ENCODE measurements around the gene VEPH1.

VEPH1 gene

DNA sequence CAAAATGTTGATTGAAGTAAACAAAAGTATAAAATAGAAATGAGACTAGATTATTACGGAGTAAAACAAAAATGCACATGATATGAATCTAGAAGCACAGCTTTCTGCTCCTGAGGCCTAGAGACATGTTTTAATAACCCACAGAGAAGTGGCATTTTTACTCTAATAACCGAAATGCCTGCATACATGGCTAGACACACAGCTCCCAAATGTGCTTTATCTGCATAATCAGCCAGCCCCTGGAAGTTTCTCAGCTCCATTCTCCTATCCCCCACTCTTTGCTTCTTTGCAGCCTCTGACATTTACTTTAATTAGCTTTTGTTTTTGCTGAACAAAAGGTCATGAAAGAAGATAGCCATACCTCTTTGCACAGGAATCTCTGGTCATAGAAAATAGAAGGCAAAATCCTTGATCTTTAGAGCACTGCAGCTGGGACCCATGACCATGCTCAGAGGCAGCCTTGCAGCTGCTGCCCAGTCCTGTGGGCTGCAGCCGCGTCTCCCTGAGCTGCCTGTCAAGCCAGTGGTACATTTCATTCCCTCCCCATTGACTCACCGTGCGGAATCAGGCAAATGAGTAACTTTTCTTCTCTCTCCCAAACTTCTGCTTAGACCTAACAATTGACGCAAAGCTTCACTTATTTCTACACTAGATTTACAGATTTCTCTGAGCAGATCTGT is at the start of gene VEPH1:
VEPH1 (minus strand) TSS at position 501 of the 680 bp plus-strand sequence. CDS start 8,067 bp downstream, outside the sequence.
- no peak for DNase-seq

DNA sequence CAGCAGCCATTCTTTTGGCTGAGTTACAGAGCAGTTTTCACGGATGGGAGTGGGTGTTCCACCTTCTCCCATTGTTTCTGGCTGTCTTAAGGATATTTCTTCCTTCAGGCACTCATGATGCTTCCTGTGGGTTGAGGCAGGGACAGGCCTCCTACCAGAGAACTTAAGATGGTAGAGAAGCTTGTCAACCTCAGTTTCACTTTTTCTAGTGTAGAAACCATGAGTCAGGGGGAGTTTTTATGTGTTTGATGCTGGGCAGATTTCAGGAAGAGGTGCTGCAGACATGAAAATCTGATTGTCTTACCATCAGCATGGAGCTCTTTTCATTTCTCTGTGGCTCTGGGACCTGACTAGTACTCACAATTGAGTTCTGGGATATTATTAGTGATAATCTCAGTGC is 48.7 kb upstream of the VEPH1 start:
- no peak for DNase-seq

DNA sequence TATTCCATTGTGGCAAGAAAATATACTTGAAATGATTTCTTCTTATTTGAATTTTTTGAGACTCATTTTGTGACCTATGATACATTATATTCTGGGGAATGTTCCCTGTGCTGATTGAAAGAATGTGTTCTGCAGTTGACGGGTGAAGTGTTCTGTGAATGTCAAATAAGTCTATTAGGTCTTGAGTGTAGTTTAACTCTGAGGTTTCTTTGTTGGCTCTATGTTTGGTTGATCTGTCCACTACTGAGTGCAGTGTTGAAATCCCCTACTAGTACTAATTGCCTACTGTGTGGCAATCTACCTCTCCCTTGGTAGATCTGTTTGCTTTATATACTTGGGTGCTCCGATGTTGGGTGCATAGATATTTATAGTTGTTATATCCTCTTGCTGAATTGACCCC is 46.3 kb upstream of the VEPH1 start:
- no peak for DNase-seq

DNA sequence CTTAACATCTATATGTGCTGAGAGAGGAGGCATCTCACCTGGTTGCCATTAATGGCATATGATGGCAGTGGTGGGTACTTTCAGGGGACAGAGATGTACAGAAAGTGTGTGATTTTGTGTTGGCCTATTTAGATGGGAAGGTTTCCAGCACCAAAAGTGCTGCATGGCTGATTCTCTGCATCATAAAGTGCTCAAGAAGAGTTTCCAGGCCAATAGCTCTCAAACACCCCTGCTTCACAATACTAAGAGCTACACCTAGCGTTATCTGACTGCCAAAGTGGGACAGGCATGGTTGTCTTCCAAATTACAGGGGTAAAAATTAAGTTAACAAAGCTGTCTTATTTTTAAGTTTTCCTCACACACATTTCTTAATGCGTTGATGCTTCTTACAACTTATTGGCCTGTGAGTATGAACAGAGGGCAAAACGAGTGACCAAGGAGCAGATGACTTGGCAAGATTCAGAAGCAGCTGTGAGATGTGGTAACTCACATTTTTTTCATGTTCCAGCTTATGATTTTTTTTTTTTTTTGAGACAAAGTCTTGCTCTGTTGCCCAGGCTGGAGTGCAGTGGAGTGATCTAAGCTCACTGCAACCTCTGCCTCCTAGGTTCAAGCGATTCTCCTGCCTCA is 41.4 kb upstream of the VEPH1 start:
- DNase-seq, result no peak

DNA sequence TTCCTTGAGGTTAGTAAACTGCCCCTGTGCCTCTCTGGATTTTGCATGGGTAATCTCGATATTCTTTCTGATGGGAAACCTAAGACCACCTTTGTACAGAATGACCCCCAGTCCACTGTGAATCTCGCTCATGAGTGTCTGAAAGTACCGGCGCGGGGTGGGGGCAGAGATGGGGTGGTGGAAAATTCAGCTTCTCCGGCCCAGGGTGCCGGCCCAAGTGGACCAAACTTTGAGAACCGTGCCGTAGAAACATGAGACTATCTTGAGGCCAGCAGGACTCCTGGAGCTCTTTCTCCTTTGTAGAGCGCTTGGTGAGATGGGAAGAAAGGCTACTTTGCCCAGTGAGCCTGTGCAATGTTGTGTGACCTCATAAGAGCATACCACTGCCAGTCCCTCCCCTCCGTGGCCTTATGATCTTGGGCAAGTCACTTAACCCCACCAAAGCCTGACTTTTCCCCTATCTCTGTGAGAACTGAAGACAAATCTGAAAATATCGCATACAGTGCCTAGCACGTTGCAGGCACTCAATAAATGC is 40.4 kb upstream of the VEPH1 start:
- DNase-seq, result no peak

DNA sequence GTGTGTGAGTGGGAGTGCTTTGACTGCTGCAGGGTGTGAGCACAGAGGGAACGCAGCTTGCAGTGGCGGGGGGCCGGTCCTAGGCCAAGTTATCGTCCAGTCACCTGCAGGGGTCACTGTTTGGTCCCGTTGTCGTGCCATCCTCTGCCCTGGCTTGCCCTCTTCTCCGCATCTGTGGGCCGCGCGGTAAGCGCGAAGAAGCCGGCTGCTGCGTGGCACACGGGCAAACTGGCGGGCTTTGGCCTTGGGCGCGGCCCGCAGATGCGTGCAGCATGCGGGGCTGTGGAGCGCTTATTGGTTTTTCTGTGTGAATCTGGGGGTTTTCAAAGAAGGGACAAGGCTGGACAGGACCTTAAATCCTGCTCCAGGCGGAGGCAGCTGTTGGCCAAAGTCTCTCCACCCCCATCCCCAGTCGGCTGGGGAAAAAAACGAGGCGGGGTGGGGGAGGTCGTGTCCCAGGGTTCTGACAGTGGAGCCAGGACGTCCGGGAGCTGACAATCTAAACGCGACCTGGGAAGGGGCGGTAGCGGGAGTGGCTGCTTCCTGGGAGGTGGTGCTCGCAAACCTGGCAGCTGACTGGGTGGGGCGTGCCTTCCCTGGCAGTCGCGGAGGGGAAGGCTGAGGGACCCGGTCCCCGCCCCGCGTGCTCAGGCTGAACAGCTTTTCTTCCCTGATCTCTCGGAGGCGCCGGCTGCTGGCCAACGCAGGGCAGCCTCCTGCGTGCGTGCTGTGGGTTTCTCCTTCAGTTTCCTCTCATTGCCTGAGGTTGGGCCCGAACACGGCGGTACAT is 39.7 kb upstream of the VEPH1 start:
- peak; percentile 5 for DNase-seq

DNA sequence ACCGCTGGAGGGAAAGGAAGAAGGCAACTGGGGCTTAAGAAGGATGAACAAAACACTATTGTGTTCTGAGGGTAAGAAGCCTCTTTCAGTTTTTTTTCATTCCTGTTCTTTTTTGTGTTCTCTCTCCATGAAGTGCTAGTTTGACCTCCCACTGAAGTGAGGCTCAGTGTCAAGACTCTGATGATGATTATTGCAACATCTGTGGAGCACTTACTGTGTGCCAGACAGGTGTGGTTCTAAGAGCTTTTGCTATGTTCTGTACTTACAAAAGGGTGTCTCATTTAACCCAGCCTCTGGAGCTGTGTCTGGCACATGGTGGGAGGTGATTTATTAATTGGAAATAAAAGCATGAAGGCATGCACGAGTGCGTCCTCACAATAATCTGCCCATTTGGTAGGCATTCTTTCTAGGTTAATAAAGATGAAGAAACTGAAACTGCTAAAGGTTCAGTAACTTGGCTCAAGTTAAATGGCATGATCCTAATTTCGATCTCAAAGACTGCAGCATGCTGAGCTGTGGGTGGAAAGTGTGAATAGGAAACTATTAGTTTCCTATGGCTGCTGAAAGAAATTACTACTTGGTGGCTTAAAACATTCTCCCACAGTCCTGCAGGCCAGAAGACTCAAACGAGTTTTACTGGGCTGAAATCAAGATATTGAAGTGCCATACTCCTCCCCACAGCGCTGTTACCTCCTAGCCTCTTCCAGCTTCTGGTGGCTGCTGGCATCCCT is 38.5 kb upstream of the VEPH1 start:
- no peak for DNase-seq

DNA sequence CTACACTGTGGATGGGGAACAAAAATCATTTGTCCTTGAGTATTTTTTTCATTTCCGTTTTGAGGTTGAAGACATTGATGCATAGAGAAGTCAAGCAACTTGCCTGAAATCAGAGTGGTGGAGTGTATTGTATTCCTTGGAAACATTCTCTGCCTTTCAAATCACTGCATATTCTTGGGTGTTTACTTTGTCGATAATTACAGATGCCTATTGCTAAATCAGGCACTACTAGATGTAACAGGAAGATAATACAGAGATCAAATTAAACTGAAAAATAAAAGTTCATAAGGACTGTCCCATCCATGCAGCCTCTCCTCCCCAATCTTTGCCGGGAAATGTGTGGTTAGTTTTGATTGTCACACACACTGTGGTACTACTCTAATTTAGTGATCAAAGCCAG is 37.4 kb upstream of the VEPH1 start:
- no peak for DNase-seq

DNA sequence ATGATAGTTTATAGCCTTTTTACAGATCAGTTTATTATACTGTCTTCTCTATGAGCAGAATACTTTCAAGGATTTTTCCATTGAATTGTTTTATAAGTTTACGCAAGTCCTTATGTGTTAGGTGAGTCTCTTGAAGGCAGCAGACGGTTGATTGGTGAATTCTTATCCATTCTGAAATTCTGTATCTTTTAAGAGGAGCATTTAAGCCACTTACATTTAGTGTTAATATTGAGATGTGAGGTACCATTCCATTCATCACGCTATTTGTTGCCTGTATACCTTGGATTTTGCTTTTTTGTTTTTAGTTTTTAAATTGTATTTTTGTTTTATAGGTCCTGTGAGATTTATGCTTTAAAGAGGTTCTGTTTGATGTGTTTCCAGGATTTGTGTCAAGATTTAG is 32.5 kb upstream of the VEPH1 start:
- DNase-seq, result no peak

DNA sequence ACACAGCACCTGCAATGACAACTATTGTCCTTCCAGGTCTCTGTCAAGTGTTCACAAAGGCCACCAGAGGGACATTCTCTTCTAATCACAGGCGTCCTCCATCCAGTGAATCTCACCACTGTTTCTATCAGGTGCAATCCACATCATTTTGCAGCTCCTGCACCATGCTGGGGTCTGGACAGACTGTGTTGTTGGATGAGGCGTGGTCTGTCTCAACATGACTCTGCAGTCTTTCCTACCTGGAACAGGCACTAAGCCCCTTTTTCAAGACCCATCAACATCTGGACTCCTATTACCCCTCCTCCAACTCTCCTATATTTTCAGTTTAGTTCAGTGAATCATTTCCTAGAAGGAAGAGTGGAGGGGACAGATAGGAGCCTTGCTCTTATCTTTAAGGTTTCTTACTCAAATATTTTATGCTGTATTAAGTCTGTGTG is 31.5 kb upstream of the VEPH1 start:
- DNase-seq, result no peak

DNA sequence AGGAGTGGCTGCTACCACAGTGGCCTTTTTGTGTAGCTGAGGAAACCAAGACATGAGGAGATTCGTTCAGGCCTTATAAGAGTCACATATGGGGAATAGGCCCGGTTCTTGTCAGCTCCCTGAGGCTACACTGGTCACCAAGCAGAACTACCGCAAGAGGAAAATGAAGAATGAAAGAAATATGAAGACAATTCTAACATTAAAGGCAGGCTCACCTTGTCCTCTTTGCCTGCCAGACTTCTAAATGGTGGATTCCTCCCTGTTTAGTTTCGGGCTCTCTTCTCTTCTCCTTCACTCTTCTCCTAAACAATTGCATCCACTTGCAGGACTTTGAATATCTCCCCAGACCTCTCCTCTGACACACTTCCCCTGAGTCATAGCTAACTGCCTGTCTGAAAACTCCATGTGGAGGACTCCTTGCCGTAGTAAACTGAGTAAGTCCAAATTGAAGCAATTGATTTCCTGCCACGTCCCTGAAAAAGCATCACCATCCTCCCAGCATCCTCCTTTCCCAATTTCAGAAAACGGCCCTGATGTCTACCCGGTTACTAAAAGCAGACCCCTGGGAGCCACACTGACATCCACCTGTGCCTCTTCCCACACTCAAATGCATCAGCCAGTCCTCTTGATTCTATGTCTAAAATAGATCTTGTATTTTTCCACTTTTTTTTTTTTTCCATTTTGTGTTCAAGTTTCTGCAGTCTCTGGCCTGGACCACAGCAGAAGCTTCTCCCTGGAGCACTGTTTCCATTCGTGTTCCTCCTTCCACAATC is 30.3 kb upstream of the VEPH1 start:
- no peak for DNase-seq

DNA sequence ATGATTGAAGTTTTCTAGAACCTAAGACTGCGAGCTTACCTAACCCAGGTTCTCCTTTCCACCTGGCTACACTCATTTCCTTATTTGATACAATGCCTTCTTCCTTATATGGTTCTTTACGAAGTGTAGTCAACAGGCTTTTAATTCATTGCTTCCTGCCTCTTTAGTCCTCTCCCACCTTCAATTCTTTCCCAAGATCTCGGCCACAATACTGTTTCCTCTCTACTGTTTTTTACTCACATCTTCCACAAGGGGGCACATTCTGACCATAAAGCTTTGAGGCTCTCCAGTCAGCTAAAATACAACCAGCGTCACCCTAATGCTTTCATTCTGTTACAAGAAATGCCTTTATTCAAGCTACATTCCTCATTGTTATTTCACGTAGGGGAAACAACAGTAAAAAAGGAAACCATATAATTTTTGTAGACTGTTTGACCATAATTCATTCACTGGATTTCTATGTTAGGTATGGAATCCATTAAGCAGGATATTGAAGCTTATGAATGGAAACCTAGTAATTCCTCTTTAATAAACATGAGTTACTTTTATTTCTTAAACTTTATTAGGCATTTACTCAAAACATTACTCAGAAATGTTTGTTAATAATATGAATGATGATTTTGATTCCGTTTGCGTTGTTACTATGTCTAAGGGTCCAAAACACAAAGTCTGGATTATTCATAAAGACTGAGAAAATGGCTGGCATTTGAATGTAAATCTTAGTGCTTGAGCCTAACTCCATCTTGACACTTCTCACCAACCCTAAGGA is 29.5 kb upstream of the VEPH1 start:
- DNase-seq, result no peak

DNA sequence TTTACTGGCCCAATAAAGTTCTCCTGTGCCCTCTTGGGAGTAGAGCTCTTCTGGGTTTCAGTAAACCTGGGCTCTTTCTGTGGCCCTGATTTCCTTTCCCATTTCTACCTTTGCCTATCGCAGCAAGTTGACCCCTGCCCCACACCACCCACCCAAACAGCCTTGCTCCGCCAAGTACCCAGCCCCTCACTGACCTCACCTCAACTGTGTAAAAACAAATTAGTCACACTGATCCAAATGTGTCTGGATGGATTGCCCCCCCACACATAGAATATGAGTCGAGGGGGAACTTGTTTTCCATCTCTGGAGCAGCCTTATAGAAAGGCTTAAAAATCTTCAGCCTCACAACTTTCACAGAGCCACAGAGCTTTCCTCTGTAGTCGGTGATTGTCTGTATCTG is 28.6 kb upstream of the VEPH1 start:
- DNase-seq, result no peak

DNA sequence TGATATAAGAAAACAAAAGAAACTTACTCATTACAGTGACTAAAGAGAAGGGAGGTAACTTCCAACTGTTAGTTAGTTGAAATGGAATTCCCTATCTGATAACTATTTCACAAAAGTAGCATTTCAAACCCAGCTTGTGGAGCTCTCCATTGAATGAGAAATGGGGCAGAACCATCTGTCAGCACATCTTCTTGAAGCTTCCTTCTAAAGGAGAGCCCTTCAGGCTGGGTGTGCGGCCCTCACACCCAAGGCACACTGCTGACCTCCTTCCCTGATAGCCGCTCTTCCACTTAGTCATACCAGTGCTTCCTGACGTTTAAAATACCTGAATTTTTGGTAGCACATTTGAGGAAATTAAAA is 28.1 kb upstream of the VEPH1 start:
- no peak for DNase-seq

DNA sequence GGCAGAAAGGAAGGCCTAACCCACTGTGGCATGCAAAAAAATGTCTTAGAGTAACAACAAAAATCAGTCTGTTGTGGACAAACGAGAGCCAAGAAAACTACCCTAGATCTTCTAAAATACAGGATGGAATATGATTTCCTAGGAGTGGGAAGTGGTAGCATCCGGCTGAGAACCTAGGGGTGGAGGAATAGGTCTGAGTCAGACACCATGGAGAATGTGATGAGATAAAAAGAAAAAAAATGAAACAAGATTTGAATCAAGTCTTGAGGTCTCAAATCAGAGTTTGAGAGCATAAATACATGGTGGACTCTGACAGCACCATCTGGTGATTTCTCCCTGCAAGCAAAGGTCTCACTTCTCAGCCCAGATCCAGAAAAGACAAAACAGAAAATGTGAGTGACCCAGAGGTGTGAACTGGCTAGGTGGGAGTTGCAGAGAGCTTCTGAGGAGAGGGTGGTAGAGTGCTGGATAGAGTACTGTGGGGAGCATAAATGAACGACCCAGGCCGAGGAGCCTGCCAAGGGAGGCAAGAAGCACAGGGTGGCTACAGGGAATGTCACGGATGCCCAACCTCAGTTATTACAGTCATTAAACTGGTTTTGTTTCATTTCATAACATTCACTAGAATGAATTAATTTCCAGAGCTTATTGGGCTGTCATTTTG is 27.6 kb upstream of the VEPH1 start:
- DNase-seq, result no peak

DNA sequence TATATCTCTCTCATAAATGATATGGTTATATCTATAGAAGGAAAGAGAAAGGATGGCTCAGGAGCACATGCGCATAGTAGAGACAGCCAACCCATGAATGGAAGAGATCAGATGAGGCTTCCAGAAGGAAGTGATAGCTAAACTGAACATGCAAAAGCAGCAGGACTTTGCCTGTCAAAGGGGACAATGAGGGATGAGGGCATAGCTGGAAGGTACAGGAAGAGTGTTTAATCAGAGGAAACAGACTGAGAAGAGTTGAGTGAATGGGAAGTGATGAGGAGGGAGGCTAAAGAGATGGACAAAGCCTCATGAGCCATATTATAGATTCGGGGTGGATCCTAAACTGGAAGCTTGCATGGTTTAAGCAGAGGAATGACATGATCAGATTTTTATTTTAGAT is 26.5 kb upstream of the VEPH1 start:
- DNase-seq, result no peak

DNA sequence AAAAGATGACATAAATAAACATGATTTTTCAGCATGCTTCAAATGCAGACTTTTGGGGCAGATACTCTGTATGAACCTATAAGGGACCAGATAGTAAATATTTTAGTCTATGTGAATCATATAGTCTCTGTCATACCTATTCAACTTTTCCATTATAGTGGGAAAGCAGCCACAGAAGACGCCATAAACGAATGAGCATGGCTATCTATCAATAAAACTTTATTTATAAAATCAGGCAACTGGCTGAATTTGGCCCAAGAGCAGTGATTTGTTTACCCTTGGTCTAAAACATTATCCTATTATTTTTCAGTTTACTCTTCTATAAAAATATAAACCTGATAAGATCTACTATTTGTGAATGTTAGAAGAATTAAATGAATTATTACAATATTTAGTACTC is 25.9 kb upstream of the VEPH1 start:
- no peak for DNase-seq

DNA sequence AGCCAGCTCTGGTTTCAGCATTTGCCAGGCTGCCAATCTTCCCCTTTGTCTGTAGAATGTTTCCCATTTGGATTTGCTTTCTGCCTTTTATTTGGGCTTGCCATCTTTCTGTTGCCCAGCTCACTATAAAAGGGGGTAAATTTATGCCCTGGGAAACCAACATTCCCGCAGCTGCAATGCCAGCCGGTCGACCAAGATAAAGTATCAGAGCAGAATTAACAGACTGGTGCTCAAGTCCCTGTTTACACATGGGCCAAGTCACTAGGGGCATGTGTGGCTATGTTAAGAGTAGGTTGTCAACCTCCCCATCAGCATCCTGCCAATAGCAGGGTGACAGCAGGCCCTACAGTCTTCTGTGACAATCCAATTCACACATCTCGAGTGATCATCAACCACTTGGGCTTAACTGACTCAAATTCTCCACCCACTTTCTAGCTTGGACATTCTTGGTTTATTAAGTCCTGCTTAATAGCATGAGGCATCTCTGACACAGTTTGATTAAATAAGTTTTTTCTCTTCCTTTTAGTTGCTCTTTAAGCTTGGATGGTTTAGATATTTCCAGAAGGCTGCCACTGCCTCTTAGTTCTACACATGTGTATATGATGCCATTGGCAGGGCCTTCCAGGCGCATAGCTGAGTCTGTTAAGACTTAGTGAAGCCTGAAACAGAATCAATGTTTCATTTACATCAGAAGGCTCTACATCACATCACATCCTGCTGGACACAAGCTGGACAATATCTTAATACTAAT is 24.1 kb upstream of the VEPH1 start:
- DNase-seq, result no peak

DNA sequence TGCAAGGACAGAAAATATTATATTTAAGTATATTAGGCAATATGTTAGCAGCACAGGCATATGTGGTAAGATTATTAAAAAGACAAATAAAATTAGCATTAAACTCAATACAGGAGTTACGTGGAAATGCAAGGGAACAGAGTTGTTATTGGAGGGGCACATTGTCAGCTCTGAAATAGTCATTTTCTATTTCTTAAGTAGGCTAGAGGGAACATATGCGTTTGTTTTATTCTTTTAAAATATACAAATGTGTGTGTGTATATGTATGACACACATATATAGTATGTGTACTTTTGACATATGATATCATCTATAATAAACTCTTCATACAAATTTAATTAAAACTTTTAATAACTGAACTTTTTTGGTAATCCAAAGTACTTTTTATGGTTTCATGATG is 22.8 kb upstream of the VEPH1 start:
- DNase-seq, result no peak

DNA sequence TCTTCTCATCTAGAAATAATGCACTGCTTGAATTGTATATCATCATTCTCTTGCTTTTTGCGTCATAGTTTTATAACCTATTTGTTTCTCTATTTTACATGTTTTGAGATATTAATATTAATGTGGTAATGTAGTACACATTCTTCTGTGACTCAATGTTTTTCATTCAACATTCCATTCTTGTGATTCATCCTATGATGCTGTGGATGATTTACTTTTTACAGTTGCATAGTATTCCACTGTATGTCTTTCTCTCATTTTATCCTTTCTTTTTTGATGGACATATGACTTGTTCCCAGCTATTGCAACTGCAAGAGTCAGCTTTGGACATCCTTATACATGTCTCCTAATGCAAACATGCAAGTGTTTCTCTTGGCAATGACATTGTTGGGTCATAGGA is 20.6 kb upstream of the VEPH1 start:
- DNase-seq, result no peak

Measured in stimulated activated CD4-positive, alpha-beta T cell treated with anti-CD3 and anti-CD28 coated beads, Interleukin-15, amount 100 ng/mL, for 24 hours (primary cell).